ENCODE measurements around the gene GDF2.

The GDF2 gene

DNA sequence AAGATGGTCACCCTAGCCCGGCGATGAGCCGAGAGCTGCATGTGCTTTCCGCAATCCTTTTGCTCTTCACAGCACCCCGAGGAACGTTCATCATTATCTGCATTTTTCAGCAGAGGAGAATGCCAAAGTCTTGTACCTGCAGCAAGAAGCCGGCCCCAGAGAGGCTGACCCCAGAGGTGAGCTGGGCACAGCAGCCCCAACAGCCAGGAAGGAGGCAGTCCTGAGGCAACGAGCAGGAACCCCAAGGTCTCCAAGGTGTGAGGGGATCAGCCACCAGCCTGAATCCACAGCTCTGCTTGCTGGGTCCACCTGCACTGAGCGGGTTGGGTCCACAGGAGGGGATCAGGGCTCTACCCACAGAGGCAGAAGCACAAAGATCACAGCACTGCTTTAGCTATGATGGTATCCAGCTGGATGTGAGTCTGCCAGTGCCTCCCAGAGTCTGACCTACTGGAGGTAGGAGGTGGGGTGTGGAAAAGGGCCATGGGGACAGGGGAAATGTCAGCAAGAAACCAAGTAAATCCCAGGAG lies 39.1 kb upstream of the GDF2 start:
- Histone ChIP-seq H3K27ac (ENCODE audit: insufficient read depth, low read depth, low read length, poor library complexity, severe bottlenecking) (no peak overlapping the region), H3K4me3 (ENCODE audit: insufficient read depth, low read depth, low read length) (no peak overlapping the region), H3K9me3 (ENCODE audit: control insufficient read depth, low read length) (no peaks in the 10 kb centered on the region), H3K36me3 (ENCODE audit: control insufficient read depth, insufficient read depth, low read length) (no peaks in the 10 kb centered on the region), H3K4me1 (ENCODE audit: control insufficient read depth, insufficient read depth, low read length) (no peaks in the 10 kb centered on the region), H3K27me3 (ENCODE audit: control insufficient read depth, insufficient read depth, low read length, poor library complexity, severe bottlenecking) (no peaks in the 10 kb centered on the region)
- WGBS, 2 experiments, result 94 to 95% methylated on average over 9 of the region's 9 CpGs

DNA sequence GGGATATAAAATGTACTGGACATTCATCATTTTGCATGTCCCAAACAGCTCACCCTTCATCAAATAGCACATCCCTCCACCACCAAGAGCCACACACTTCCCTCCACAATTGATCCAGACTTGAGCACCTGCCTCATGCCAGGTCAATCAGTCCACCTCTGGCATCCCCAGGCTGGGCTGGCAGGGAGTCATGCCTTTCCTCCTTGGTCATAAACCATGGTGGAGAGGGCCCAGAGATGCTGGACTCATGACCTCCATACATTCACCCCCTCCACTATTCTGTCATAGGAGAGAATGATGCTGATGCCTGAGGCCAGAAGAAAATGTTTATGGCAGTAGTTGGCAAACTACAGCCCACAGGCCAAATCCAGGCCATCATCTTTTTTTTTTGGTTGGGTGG lies 38.4 kb upstream of the GDF2 start:
- no peaks in the 10 kb centered on the region for H3K9me3 ChIP-seq (ENCODE audit: control insufficient read depth, low read length)
- H3K27ac ChIP-seq (ENCODE audit: insufficient read depth, low read depth, low read length, poor library complexity, severe bottlenecking), result no peak overlapping the region
- H3K4me1 ChIP-seq (ENCODE audit: control insufficient read depth, insufficient read depth, low read length), result no peaks in the 10 kb centered on the region
- no peaks in the 10 kb centered on the region for H3K27me3 ChIP-seq (ENCODE audit: control insufficient read depth, insufficient read depth, low read length, poor library complexity, severe bottlenecking)
- no peaks in the 10 kb centered on the region for H3K36me3 ChIP-seq (ENCODE audit: control insufficient read depth, insufficient read depth, low read length)
- no peak overlapping the region for H3K4me3 ChIP-seq (ENCODE audit: insufficient read depth, low read depth, low read length)

DNA sequence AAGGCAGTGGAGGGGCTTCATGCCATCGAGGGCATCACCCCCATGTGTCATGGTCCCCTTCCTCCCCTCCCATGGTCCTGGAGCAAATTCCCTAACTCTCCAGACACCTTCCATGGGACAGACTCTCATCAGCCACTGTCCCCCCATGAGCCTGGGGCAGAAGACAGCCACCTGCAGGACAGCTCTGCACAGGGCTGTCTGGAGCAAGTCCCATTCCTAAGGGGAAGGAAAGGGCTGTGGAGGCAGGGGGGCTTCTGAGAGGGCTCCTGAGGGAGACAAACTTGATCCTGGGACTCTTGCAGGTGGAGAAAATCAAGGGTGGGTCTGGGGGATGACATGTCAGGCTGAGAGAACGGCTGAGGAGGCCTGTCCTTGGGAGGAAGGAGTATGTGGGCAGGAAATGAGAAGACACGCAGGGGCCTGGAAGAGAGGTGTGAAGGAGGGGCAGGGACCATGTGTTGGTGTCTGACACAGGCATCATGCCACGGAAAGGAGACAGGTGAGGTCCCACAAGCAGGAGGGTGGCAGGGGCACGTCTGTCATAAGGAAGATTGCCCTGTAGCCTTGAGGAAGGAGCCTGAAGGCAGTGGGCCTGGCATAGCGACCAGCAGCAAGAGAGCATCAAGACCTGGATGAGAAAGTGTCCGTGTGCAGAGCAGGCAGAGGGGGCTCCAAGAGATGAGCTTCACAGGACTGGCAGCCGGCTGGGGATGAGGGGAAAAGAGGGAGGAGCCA lies 36.7 kb upstream of the GDF2 start:
- Histone ChIP-seq H3K9me3 (ENCODE audit: control insufficient read depth, low read length) (no peaks in the 10 kb centered on the region), H3K27ac (ENCODE audit: insufficient read depth, low read depth, low read length, poor library complexity, severe bottlenecking) (no peak overlapping the region), H3K36me3 (ENCODE audit: control insufficient read depth, insufficient read depth, low read length) (no peaks in the 10 kb centered on the region), H3K4me3 (ENCODE audit: insufficient read depth, low read depth, low read length) (no peak overlapping the region), H3K27me3 (ENCODE audit: control insufficient read depth, insufficient read depth, low read length, poor library complexity, severe bottlenecking) (no peaks in the 10 kb centered on the region), H3K4me1 (ENCODE audit: control insufficient read depth, insufficient read depth, low read length) (no peaks in the 10 kb centered on the region)
- WGBS, 2 experiments, result 76 to 79% methylated on average over 8 of the region's 8 CpGs

DNA sequence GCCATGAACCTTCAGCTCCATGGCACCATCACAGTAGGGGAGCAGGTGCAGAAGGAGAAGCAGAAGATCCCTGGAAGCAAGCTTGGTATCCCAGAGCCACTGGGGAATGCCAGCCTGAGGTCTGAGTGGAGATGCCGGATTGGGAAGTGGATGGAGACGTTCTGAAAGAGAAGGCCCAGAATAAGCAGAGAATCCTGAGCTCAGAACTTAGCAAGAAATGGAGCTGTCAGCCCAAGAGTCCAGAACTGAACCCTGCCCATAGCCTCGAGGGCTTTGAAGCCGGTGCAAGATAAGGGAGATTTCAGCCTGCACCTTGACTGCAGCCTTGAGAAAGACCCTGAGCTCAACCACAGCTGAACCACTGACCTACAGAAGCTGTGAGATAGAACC lies 36.1 kb upstream of the GDF2 start:
- 89 to 95% methylated on average over 4 of the region's 4 CpGs for WGBS, 2 experiments
- H3K27ac ChIP-seq (ENCODE audit: insufficient read depth, low read depth, low read length, poor library complexity, severe bottlenecking), result no peak overlapping the region
- no peaks in the 10 kb centered on the region for H3K27me3 ChIP-seq (ENCODE audit: control insufficient read depth, insufficient read depth, low read length, poor library complexity, severe bottlenecking)
- no peak overlapping the region for H3K4me3 ChIP-seq (ENCODE audit: insufficient read depth, low read depth, low read length)
- H3K9me3 ChIP-seq (ENCODE audit: control insufficient read depth, low read length), result no peaks in the 10 kb centered on the region
- no peaks in the 10 kb centered on the region for H3K4me1 ChIP-seq (ENCODE audit: control insufficient read depth, insufficient read depth, low read length)
- H3K36me3 ChIP-seq (ENCODE audit: control insufficient read depth, insufficient read depth, low read length), result no peaks in the 10 kb centered on the region

DNA sequence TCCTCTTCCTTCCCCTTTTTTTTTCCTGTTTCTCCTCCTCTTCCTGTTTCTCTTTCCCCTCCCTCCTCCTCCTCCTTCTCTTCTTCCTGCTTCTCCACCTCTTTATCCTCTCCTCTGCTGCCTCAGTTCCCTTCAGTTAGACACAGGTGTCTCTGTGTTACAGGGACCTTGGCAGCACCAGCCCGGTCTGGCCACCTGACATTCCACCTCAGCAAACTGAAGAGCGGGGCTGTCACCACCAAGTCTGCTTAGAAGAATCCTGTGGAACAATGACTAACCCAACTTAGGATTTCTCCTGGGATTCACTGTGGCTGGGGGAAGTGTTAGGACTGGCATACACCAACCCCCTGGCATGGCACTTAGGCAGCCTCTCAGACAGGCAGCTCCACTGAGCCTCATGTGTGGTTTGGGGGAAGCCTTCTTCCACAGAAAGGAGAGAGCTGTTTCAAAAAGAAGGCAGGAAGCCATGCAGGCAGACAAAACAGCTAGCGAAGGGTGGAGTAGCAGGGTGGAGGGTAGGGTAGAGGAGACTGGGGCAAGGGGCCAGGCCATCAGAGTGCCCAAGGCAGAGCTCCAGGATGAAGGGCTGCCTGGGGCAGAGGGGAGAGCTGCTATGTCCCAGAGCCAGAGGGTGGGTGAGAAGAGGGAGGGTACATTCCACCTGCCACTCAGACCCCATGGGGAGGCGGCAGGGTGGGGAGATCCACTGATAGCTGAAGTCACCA lies 35.5 kb upstream of the GDF2 start:
- no peaks in the 10 kb centered on the region for H3K36me3 ChIP-seq (ENCODE audit: control insufficient read depth, insufficient read depth, low read length)
- no peak overlapping the region for H3K27ac ChIP-seq (ENCODE audit: insufficient read depth, low read depth, low read length, poor library complexity, severe bottlenecking)
- WGBS, 2 experiments, result 90 to 96% methylated on average over 4 of the region's 4 CpGs

DNA sequence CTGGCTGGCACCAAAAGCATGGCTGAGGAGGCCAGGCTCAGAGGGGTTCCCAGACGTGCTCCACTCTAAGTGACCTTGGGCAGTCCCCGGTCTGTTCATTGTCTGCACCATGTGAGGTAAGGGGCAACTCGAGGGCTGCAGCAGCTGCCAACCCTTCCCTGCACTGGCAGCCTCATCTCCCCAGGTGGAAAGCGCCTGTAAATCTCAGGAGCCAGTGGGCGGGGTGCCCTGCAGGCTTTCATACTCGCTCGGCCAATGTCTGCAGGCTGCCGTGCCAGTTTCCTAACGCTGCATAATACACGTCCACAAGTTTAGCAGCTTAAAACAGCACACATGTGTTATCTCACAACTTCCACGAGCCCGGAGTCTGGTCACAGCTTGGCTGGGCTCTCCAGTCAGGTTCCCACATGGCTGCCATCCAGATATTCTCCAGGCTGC lies 34.9 kb upstream of the GDF2 start:
- Histone ChIP-seq H3K9me3 (ENCODE audit: control insufficient read depth, low read length) (no peaks in the 10 kb centered on the region), H3K36me3 (ENCODE audit: control insufficient read depth, insufficient read depth, low read length) (no peaks in the 10 kb centered on the region), H3K27ac (ENCODE audit: insufficient read depth, low read depth, low read length, poor library complexity, severe bottlenecking) (no peak overlapping the region), H3K27me3 (ENCODE audit: control insufficient read depth, insufficient read depth, low read length, poor library complexity, severe bottlenecking) (no peaks in the 10 kb centered on the region), H3K4me3 (ENCODE audit: insufficient read depth, low read depth, low read length) (no peak overlapping the region), H3K4me1 (ENCODE audit: control insufficient read depth, insufficient read depth, low read length) (no peaks in the 10 kb centered on the region)
- WGBS, 2 experiments, result 89 to 90% methylated on average over 12 of the region's 12 CpGs

More for the DNA sequence above, 35.5 kb upstream of the GDF2 start:
- no peaks in the 10 kb centered on the region for H3K9me3 ChIP-seq (ENCODE audit: control insufficient read depth, low read length)
- no peak overlapping the region for H3K4me3 ChIP-seq (ENCODE audit: insufficient read depth, low read depth, low read length)
- H3K4me1 ChIP-seq (ENCODE audit: control insufficient read depth, insufficient read depth, low read length), result no peaks in the 10 kb centered on the region
- H3K27me3 ChIP-seq (ENCODE audit: control insufficient read depth, insufficient read depth, low read length, poor library complexity, severe bottlenecking), result no peaks in the 10 kb centered on the region

DNA sequence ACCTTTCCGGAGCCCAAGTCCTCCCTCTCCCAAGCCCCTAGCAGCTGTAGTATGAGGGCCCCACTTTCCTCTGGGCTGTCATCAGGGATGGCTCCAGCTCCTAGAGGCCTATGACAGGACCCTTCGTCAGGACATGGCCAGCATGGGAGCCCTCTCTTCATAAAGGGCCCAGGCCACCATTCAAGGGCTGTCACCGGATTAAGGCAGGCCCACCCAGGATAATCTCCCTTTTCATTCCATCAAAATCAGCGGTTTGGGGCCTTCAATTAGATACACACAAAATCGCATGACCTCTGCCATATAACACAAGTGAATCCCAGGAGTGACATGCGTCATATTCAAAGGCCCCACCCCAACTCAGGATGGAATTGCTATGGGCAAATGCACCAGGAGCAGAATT lies 34.4 kb upstream of the GDF2 start:
- H3K4me3 ChIP-seq (ENCODE audit: insufficient read depth, low read depth, low read length), result no peak overlapping the region
- WGBS, 2 experiments, result 89 to 92% methylated on average over 6 of the region's 6 CpGs
- H3K27ac ChIP-seq (ENCODE audit: insufficient read depth, low read depth, low read length, poor library complexity, severe bottlenecking), result no peak overlapping the region
- no peaks in the 10 kb centered on the region for H3K27me3 ChIP-seq (ENCODE audit: control insufficient read depth, insufficient read depth, low read length, poor library complexity, severe bottlenecking)
- H3K36me3 ChIP-seq (ENCODE audit: control insufficient read depth, insufficient read depth, low read length), result no peaks in the 10 kb centered on the region
- H3K4me1 ChIP-seq (ENCODE audit: control insufficient read depth, insufficient read depth, low read length), result no peaks in the 10 kb centered on the region
- no peaks in the 10 kb centered on the region for H3K9me3 ChIP-seq (ENCODE audit: control insufficient read depth, low read length)

DNA sequence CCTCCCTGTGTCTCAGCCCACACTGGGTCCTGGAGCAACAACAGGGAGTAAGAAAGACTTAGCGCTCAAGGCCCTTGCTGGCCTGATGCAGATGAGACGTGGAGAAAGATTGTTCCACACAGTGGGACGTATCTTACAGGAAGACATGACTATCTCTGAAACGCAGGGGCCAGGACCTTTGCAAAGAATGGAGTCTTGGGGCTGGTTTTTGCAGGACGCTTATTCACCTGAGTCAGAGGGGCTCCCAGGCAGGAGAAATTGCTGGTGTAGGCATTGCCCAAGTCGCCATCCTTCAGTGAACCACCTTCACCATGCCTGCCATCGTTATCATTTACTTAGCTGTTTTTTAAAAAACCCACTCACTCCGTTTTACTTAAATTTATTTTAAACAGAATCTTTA lies 34.0 kb upstream of the GDF2 start:
- no peaks in the 10 kb centered on the region for H3K27me3 ChIP-seq (ENCODE audit: control insufficient read depth, insufficient read depth, low read length, poor library complexity, severe bottlenecking)
- no peaks in the 10 kb centered on the region for H3K9me3 ChIP-seq (ENCODE audit: control insufficient read depth, low read length)
- H3K4me3 ChIP-seq (ENCODE audit: insufficient read depth, low read depth, low read length), result no peak overlapping the region
- no peaks in the 10 kb centered on the region for H3K4me1 ChIP-seq (ENCODE audit: control insufficient read depth, insufficient read depth, low read length)
- no peak overlapping the region for H3K27ac ChIP-seq (ENCODE audit: insufficient read depth, low read depth, low read length, poor library complexity, severe bottlenecking)
- 94 to 95% methylated on average over 7 to 8 of the region's 8 CpGs for WGBS, 2 experiments
- H3K36me3 ChIP-seq (ENCODE audit: control insufficient read depth, insufficient read depth, low read length), result no peaks in the 10 kb centered on the region

DNA sequence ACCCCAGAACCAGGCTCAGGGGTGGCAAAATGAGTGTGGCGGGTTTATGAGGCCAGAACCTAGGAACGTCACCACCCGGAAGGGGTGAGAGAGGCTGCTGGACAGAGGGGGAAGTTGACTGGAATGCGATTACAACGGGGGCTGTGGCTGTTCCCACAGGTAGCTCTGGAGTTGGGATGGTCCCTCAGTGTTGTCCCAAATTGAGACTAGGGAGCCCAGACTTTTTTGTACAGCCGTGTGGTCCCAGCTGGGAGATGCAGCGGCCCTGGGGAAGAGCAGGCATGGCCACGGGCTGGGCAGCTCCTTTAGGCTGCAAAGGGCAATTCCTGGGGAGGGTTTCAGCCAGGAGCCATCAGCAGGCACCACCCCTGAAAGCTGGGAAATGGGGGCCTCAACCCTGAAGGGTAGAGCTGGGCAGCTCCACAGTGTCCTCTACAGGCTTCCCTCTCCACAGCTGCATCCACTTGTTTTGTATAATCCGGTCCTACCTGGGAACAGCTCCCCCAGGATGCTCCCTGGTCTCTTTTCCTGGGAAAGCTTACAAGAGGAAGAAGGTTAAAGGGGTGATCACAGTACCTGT lies 33.2 kb upstream of the GDF2 start:
- H3K4me1 ChIP-seq (ENCODE audit: control insufficient read depth, insufficient read depth, low read length), result no peaks in the 10 kb centered on the region
- WGBS, 2 experiments, result 91 to 92% methylated on average over 9 of the region's 9 CpGs
- H3K9me3 ChIP-seq (ENCODE audit: control insufficient read depth, low read length), result no peaks in the 10 kb centered on the region
- no peak overlapping the region for H3K4me3 ChIP-seq (ENCODE audit: insufficient read depth, low read depth, low read length)
- no peaks in the 10 kb centered on the region for H3K36me3 ChIP-seq (ENCODE audit: control insufficient read depth, insufficient read depth, low read length)
- H3K27me3 ChIP-seq (ENCODE audit: control insufficient read depth, insufficient read depth, low read length, poor library complexity, severe bottlenecking), result no peaks in the 10 kb centered on the region
- H3K27ac ChIP-seq (ENCODE audit: insufficient read depth, low read depth, low read length, poor library complexity, severe bottlenecking), result no peak overlapping the region

DNA sequence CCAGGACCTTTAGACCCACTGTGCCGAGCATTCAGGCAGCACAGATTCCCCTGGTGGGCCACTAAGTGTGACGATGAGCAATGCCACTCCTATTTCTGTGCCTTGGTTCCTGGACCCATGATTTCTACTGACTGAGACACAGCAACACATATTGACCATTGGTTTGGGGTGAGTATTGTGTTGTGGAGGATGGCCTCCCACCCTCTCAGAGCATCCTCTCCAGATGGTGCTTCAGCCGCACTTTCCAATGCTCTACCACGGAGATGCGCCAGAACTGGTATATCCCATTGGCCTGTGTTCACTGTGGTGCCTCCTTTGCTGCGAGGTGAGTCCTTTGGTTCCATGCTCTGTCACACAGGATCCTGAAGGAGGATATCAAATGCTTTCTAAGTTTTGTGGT lies 32.3 kb upstream of the GDF2 start:
- H3K9me3 ChIP-seq (ENCODE audit: control insufficient read depth, low read length), result no peaks in the 10 kb centered on the region
- no peak overlapping the region for H3K27ac ChIP-seq (ENCODE audit: insufficient read depth, low read depth, low read length, poor library complexity, severe bottlenecking)
- no peaks in the 10 kb centered on the region for H3K36me3 ChIP-seq (ENCODE audit: control insufficient read depth, insufficient read depth, low read length)
- no peak overlapping the region for H3K4me3 ChIP-seq (ENCODE audit: insufficient read depth, low read depth, low read length)
- no peaks in the 10 kb centered on the region for H3K27me3 ChIP-seq (ENCODE audit: control insufficient read depth, insufficient read depth, low read length, poor library complexity, severe bottlenecking)
- H3K4me1 ChIP-seq (ENCODE audit: control insufficient read depth, insufficient read depth, low read length), result peaks cover under 1% of the 10 kb centered on the region
- 90 to 96% methylated on average over 6 of the region's 6 CpGs for WGBS, 2 experiments

All from ectodermal cell (in vitro differentiated cells).